Stimulated activated naive B cell treated with anti-CD40 and anti-IgM and Interleukin-4, amounts not matched to agents 10 μg/mL and 1 μg/mL and 100 μg/mL, for 72 hours (primary cell): ENCODE data around the gene IBA57.

Experiments used
- ATAC-seq, 2 donors: fragments of 150-1000 bp; cut with Tn5 transposase; replicated peaks; 2 replicates each; pipeline ENCODE4 v1.10.0; 2021; ENCODE audit warnings: moderate library complexity in 1 of 2
- DNase-seq: peaks from one replicate; pipeline ENCODE4 v3.0.0; 2021
- H3K27ac Mint-ChIP-seq: one replicate; pipeline ENCODE4 v1.8.0; 2022; ENCODE audit warnings: mild to moderate bottlenecking, mixed read lengths
- H3K27me3 Mint-ChIP-seq, 2 donors: one replicate each; pipeline ENCODE4 v1.8.0; 2022; ENCODE audit warnings: mixed read lengths in 2 of 2
- H3K36me3 Mint-ChIP-seq, 2 donors: one replicate each; pipeline ENCODE4 v1.8.0; 2022; ENCODE audit warnings: mixed read lengths in 2 of 2, mild to moderate bottlenecking in 1 of 2
- H3K4me1 Mint-ChIP-seq, 2 donors: one replicate each; pipeline ENCODE4 v1.8.0; 2022; ENCODE audit warnings: mixed read lengths in 2 of 2, mild to moderate bottlenecking in 1 of 2
- H3K4me3 Mint-ChIP-seq, 2 donors: one replicate each; pipeline ENCODE4 v1.8.0; 2022; ENCODE audit warnings: mild to moderate bottlenecking in 2 of 2, mixed read lengths in 2 of 2, moderate library complexity in 1 of 2
- H3K9me3 Mint-ChIP-seq, 2 donors: one replicate each; pipeline ENCODE4 v1.8.0; 2022; ENCODE audit warnings: mixed read lengths in 2 of 2, mild to moderate bottlenecking in 1 of 2

Gene IBA57

GRCh38 chr1:228156941-228157728 is 8.5 kb upstream of the IBA57 start:
- H3K4me3 Mint-ChIP-seq: no peak overlapping the region
- H3K27me3 Mint-ChIP-seq: peaks cover 10 to 12% of the 10 kb centered on the region in 2 donors
- peak overlapping the region; percentile 54 for H3K27ac Mint-ChIP-seq
- ATAC-seq: peak in 1 of 2 donors; percentile 25
- H3K9me3 Mint-ChIP-seq: no peaks in the 10 kb centered on the region
- DNase-seq: no peak
- H3K4me1 Mint-ChIP-seq: peaks cover 8 to 22% of the 10 kb centered on the region in 2 donors
- peaks cover 0 to 1% of the 10 kb centered on the region in 2 donors for H3K36me3 Mint-ChIP-seq

- ATAC-seq (no peak), DNase-seq (no peak)
- peaks cover 0 to 1% of the 10 kb centered on the region in 2 donors for H3K36me3 Mint-ChIP-seq
- H3K27me3 Mint-ChIP-seq: peaks cover 10 to 12% of the 10 kb centered on the region in 2 donors
- peaks cover 9 to 24% of the 10 kb centered on the region in 2 donors for H3K4me1 Mint-ChIP-seq
- H3K4me3 Mint-ChIP-seq: no peak overlapping the region
- H3K9me3 Mint-ChIP-seq: no peaks in the 10 kb centered on the region
- no peak overlapping the region for H3K27ac Mint-ChIP-seq
Observed at GRCh38 chr1:228157729-228158126, 7.9 kb upstream of the IBA57 start.

- Mint-ChIP-seq H3K4me3 (no peak overlapping the region), H3K27me3 (peaks cover 10 to 12% of the 10 kb centered on the region in 2 donors), H3K36me3 (peaks cover 0 to 1% of the 10 kb centered on the region in 2 donors), H3K4me1 (peaks cover 9 to 20% of the 10 kb centered on the region in 2 donors), H3K9me3 (no peaks in the 10 kb centered on the region), H3K27ac (no peak overlapping the region)
- ATAC-seq (no peak), DNase-seq (no peak)
Observed at GRCh38 chr1:228158151-228159007, 7.2 kb upstream of the IBA57 start.

GRCh38 chr1:228159008-228159665 is 6.5 kb upstream of the IBA57 start:
- H3K27ac Mint-ChIP-seq: no peak overlapping the region

GRCh38 chr1:228160201-228160761 is 5.3 kb upstream of the IBA57 start:
- Mint-ChIP-seq H3K9me3 (no peaks in the 10 kb centered on the region), H3K27ac (no peak overlapping the region), H3K36me3 (peaks cover 1 to 3% of the 10 kb centered on the region in 2 donors), H3K4me1 (peaks cover 11 to 30% of the 10 kb centered on the region in 2 donors), H3K27me3 (peaks cover 10 to 12% of the 10 kb centered on the region in 2 donors), H3K4me3 (no peak overlapping the region)
- DNase-seq (no peak), ATAC-seq (no peak)

More at GRCh38 chr1:228159008-228159665, 6.5 kb upstream of the IBA57 start:
- ATAC-seq (no peak), DNase-seq (no peak)
- Mint-ChIP-seq H3K27me3 (peaks cover 10 to 12% of the 10 kb centered on the region in 2 donors), H3K36me3 (peaks cover 0 to 1% of the 10 kb centered on the region in 2 donors), H3K9me3 (no peaks in the 10 kb centered on the region), H3K4me3 (no peak overlapping the region), H3K4me1 (peaks cover 8 to 22% of the 10 kb centered on the region in 2 donors)

- DNase-seq: no peak
- no peak overlapping the region for H3K27ac Mint-ChIP-seq
- peaks cover 9 to 12% of the 10 kb centered on the region in 2 donors for H3K27me3 Mint-ChIP-seq
- no peaks in the 10 kb centered on the region for H3K9me3 Mint-ChIP-seq
- ATAC-seq: no peak
- H3K4me3 Mint-ChIP-seq: no peak overlapping the region
- H3K36me3 Mint-ChIP-seq: peaks cover 1 to 3% of the 10 kb centered on the region in 2 donors
- peaks cover 11 to 31% of the 10 kb centered on the region in 2 donors for H3K4me1 Mint-ChIP-seq
Observed at GRCh38 chr1:228161362-228161761, 4.2 kb upstream of the IBA57 start.

GRCh38 chr1:228161866-228162265 is 3.7 kb upstream of the IBA57 start:
- no peak overlapping the region for H3K27ac Mint-ChIP-seq
- no peak for ATAC-seq

GRCh38 chr1:228162286-228163006 is 3.2 kb upstream of the IBA57 start:
- no peak for DNase-seq
- H3K4me3 Mint-ChIP-seq: no peak overlapping the region
- H3K36me3 Mint-ChIP-seq: peaks cover 0 to 3% of the 10 kb centered on the region in 2 donors
- ATAC-seq: no peak
- H3K27me3 Mint-ChIP-seq: peaks cover 0 to 6% of the 10 kb centered on the region in 2 donors
- no peak overlapping the region for H3K27ac Mint-ChIP-seq
- H3K4me1 Mint-ChIP-seq: peaks cover 17 to 32% of the 10 kb centered on the region in 2 donors
- no peaks in the 10 kb centered on the region for H3K9me3 Mint-ChIP-seq

More at GRCh38 chr1:228161866-228162265, 3.7 kb upstream of the IBA57 start:
- Mint-ChIP-seq H3K36me3 (peaks cover 1 to 3% of the 10 kb centered on the region in 2 donors), H3K27me3 (peaks cover 4 to 10% of the 10 kb centered on the region in 2 donors), H3K4me3 (no peak overlapping the region), H3K9me3 (no peaks in the 10 kb centered on the region), H3K4me1 (peaks cover 15 to 33% of the 10 kb centered on the region in 2 donors)
- no peak for DNase-seq

GRCh38 chr1:228163007-228163753 is 2.4 kb upstream of the IBA57 start:
- ATAC-seq: no peak
- Mint-ChIP-seq H3K36me3 (peaks cover 0 to 3% of the 10 kb centered on the region in 2 donors), H3K27ac (no peak overlapping the region), H3K27me3 (peaks cover 0 to 6% of the 10 kb centered on the region in 2 donors), H3K4me3 (no peak overlapping the region), H3K4me1 (peaks cover 17 to 32% of the 10 kb centered on the region in 2 donors), H3K9me3 (no peaks in the 10 kb centered on the region)
- DNase-seq: no peak

GRCh38 chr1:228163776-228164519 is 1.7 kb upstream of the IBA57 start:
- no peaks in the 10 kb centered on the region for H3K9me3 Mint-ChIP-seq
- H3K4me3 Mint-ChIP-seq: peak overlapping the region; percentile 79 to 84
- peaks cover 3 to 7% of the 10 kb centered on the region in 2 donors for H3K36me3 Mint-ChIP-seq
- peak overlapping the region; percentile 91 for H3K27ac Mint-ChIP-seq
- DNase-seq: no peak
- H3K4me1 Mint-ChIP-seq: peaks cover 20 to 38% of the 10 kb centered on the region in 2 donors
- H3K27me3 Mint-ChIP-seq: peaks cover 0 to 6% of the 10 kb centered on the region in 2 donors
- no peak for ATAC-seq

GRCh38 chr1:228164561-228165371 is 838 bp upstream of the IBA57 start:
- ATAC-seq (no peak), DNase-seq (no peak)
- Mint-ChIP-seq H3K4me3 (peak overlapping the region; percentile 84 to 85), H3K4me1 (peaks cover 24 to 46% of the 10 kb centered on the region in 2 donors), H3K9me3 (no peaks in the 10 kb centered on the region), H3K27me3 (peaks cover 0 to 6% of the 10 kb centered on the region in 2 donors), H3K36me3 (peaks cover 5 to 7% of the 10 kb centered on the region in 2 donors), H3K27ac (peak overlapping the region; percentile 97)
